ENCODE measurements around the gene CFAP68.

The CFAP68 gene

GRCh38 chr11:111909378-111909777, 30.0 kb downstream of the CFAP68 start:
- Histone ChIP-seq H3K9ac (ENCODE audit: low read length) (peak overlapping the region; percentile 83), H3K27me3 (ENCODE audit: control insufficient read depth in 1 of 2, insufficient read depth in 2 of 2, low read length in 2 of 2) (no peaks in the 10 kb centered on the region), H3K36me3 (ENCODE audit: insufficient read depth, low read length) (peaks cover 27% of the 10 kb centered on the region), H3K27ac (ENCODE audit: low read depth, low read length) (peak overlapping the region; percentile 95), H3K4me1 (ENCODE audit: insufficient read depth, low read length) (peaks cover 29% of the 10 kb centered on the region), H3K4me3 (ENCODE audit: low read depth in 1 of 2, low read length in 2 of 2) (peak overlapping the region; percentile 3 to 74), H3K9me3 (ENCODE audit: low read length) (no peaks in the 10 kb centered on the region)

GRCh38 chr11:111910676-111911562, 31.6 kb downstream of the CFAP68 start:
- H3K4me1 ChIP-seq (ENCODE audit: insufficient read depth, low read length) = peaks cover 33% of the 10 kb centered on the region
- H3K27me3 ChIP-seq (ENCODE audit: control insufficient read depth in 1 of 2, insufficient read depth in 2 of 2, low read length in 2 of 2) = no peaks in the 10 kb centered on the region
- peak overlapping the region; percentile 74 to 75 for H3K4me3 ChIP-seq (ENCODE audit: low read depth in 1 of 2, low read length in 2 of 2)
- H3K9me3 ChIP-seq (ENCODE audit: low read length) = no peaks in the 10 kb centered on the region
- peak overlapping the region; percentile 83 for H3K9ac ChIP-seq (ENCODE audit: low read length)
- peak overlapping the region; percentile 95 for H3K27ac ChIP-seq (ENCODE audit: low read depth, low read length)
- peaks cover 27% of the 10 kb centered on the region for H3K36me3 ChIP-seq (ENCODE audit: insufficient read depth, low read length)

- Histone ChIP-seq H3K27me3 (ENCODE audit: control insufficient read depth in 1 of 2, insufficient read depth in 2 of 2, low read length in 2 of 2) (no peaks in the 10 kb centered on the region), H3K27ac (ENCODE audit: low read depth, low read length) (peak within 1 kb of the TSS; percentile 95)
These were observed 32.4 kb downstream of the CFAP68 start, which contains the start of gene CRYAB for GRCh38 chr11:111911563-111912401. Gene CRYAB, minus strand, starts transcription at chr11:111911770. Its CDS starts 46 bp downstream, at chr11:111911724.

GRCh38 chr11:111912535-111912934, 33.2 kb downstream of the CFAP68 start, which contains the start of gene HSPB2:
Gene HSPB2, plus strand, starts transcription at chr11:111912734. Its CDS starts 96 bp downstream, at chr11:111912830.
- Histone ChIP-seq H3K9ac (ENCODE audit: low read length) (peak within 1 kb of the TSS; percentile 83), H3K4me1 (ENCODE audit: insufficient read depth, low read length) (peaks cover 33% of the 10 kb centered on the region)

More at GRCh38 chr11:111911563-111912401, 32.4 kb downstream of the CFAP68 start, which contains the start of gene CRYAB:
- H3K9ac ChIP-seq (ENCODE audit: low read length) = peak within 1 kb of the TSS; percentile 83
- H3K4me1 ChIP-seq (ENCODE audit: insufficient read depth, low read length) = peaks cover 33% of the 10 kb centered on the region
- peaks cover 27% of the 10 kb centered on the region for H3K36me3 ChIP-seq (ENCODE audit: insufficient read depth, low read length)
- no peaks in the 10 kb centered on the region for H3K9me3 ChIP-seq (ENCODE audit: low read length)
- H3K4me3 ChIP-seq (ENCODE audit: low read depth in 1 of 2, low read length in 2 of 2) = peak within 1 kb of the TSS; percentile 74 to 75

GRCh38 chr11:111913031-111913861, 33.9 kb downstream of the CFAP68 start:
- H3K4me3 ChIP-seq (ENCODE audit: low read depth in 1 of 2, low read length in 2 of 2) = peak overlapping the region; percentile 43 to 66
- H3K27me3 ChIP-seq (ENCODE audit: control insufficient read depth in 1 of 2, insufficient read depth in 2 of 2, low read length in 2 of 2) = no peaks in the 10 kb centered on the region
- peaks cover 33% of the 10 kb centered on the region for H3K4me1 ChIP-seq (ENCODE audit: insufficient read depth, low read length)
- H3K9me3 ChIP-seq (ENCODE audit: low read length) = no peaks in the 10 kb centered on the region
- H3K9ac ChIP-seq (ENCODE audit: low read length) = peak overlapping the region; percentile 77
- H3K27ac ChIP-seq (ENCODE audit: low read depth, low read length) = peak overlapping the region; percentile 83
- peaks cover 20% of the 10 kb centered on the region for H3K36me3 ChIP-seq (ENCODE audit: insufficient read depth, low read length)

More at GRCh38 chr11:111912535-111912934, 33.2 kb downstream of the CFAP68 start, which contains the start of gene HSPB2:
- H3K4me3 ChIP-seq (ENCODE audit: low read depth in 1 of 2, low read length in 2 of 2) = peak within 1 kb of the TSS; percentile 74 to 75
- H3K27me3 ChIP-seq (ENCODE audit: control insufficient read depth in 1 of 2, insufficient read depth in 2 of 2, low read length in 2 of 2) = no peaks in the 10 kb centered on the region
- no peaks in the 10 kb centered on the region for H3K9me3 ChIP-seq (ENCODE audit: low read length)
- H3K27ac ChIP-seq (ENCODE audit: low read depth, low read length) = peak within 1 kb of the TSS; percentile 95
- peaks cover 27% of the 10 kb centered on the region for H3K36me3 ChIP-seq (ENCODE audit: insufficient read depth, low read length)

- Histone ChIP-seq H3K27me3 (ENCODE audit: control insufficient read depth in 1 of 2, insufficient read depth in 2 of 2, low read length in 2 of 2) (no peaks in the 10 kb centered on the region), H3K4me1 (ENCODE audit: insufficient read depth, low read length) (peaks cover 32% of the 10 kb centered on the region), H3K9me3 (ENCODE audit: low read length) (no peaks in the 10 kb centered on the region), H3K27ac (ENCODE audit: low read depth, low read length) (peak overlapping the region; percentile 83), H3K4me3 (ENCODE audit: low read depth in 1 of 2, low read length in 2 of 2) (peak overlapping the region; percentile 43 to 66), H3K36me3 (ENCODE audit: insufficient read depth, low read length) (peaks cover 12% of the 10 kb centered on the region), H3K9ac (ENCODE audit: low read length) (peak overlapping the region; percentile 77)
These were observed 34.7 kb downstream of the CFAP68 start for GRCh38 chr11:111913997-111914396.

- Histone ChIP-seq H3K27me3 (ENCODE audit: control insufficient read depth in 1 of 2, insufficient read depth in 2 of 2, low read length in 2 of 2) (no peaks in the 10 kb centered on the region), H3K4me1 (ENCODE audit: insufficient read depth, low read length) (peaks cover 17% of the 10 kb centered on the region), H3K36me3 (ENCODE audit: insufficient read depth, low read length) (no peaks in the 10 kb centered on the region), H3K9me3 (ENCODE audit: low read length) (no peaks in the 10 kb centered on the region), H3K9ac (ENCODE audit: low read length) (no peak overlapping the region), H3K4me3 (ENCODE audit: low read depth in 1 of 2, low read length in 2 of 2) (no peak overlapping the region), H3K27ac (ENCODE audit: low read depth, low read length) (no peak overlapping the region)
These were observed 37.4 kb downstream of the CFAP68 start for GRCh38 chr11:111916768-111917167.

GRCh38 chr11:111917312-111917711, 38.0 kb downstream of the CFAP68 start:
- no peaks in the 10 kb centered on the region for H3K36me3 ChIP-seq (ENCODE audit: insufficient read depth, low read length)
- H3K27me3 ChIP-seq (ENCODE audit: control insufficient read depth in 1 of 2, insufficient read depth in 2 of 2, low read length in 2 of 2) = no peaks in the 10 kb centered on the region
- H3K9ac ChIP-seq (ENCODE audit: low read length) = no peak overlapping the region
- H3K4me1 ChIP-seq (ENCODE audit: insufficient read depth, low read length) = peaks cover 17% of the 10 kb centered on the region
- no peak overlapping the region for H3K4me3 ChIP-seq (ENCODE audit: low read depth in 1 of 2, low read length in 2 of 2)
- no peak overlapping the region for H3K27ac ChIP-seq (ENCODE audit: low read depth, low read length)
- no peaks in the 10 kb centered on the region for H3K9me3 ChIP-seq (ENCODE audit: low read length)

- no peaks in the 10 kb centered on the region for H3K36me3 ChIP-seq (ENCODE audit: insufficient read depth, low read length)
These were observed 38.4 kb downstream of the CFAP68 start for GRCh38 chr11:111917788-111918187.

GRCh38 chr11:111918390-111919256, 39.3 kb downstream of the CFAP68 start, which contains the start of gene C11orf52:
Gene C11orf52, plus strand, starts transcription at chr11:111918913. Its CDS starts 60 bp downstream, at chr11:111918973.
- no peaks in the 10 kb centered on the region for H3K27me3 ChIP-seq (ENCODE audit: control insufficient read depth in 1 of 2, insufficient read depth in 2 of 2, low read length in 2 of 2)
- no peak within 1 kb of the TSS for H3K9ac ChIP-seq (ENCODE audit: low read length)
- no peak within 1 kb of the TSS for H3K27ac ChIP-seq (ENCODE audit: low read depth, low read length)
- no peak within 1 kb of the TSS for H3K4me3 ChIP-seq (ENCODE audit: low read depth in 1 of 2, low read length in 2 of 2)
- H3K9me3 ChIP-seq (ENCODE audit: low read length) = no peaks in the 10 kb centered on the region
- H3K36me3 ChIP-seq (ENCODE audit: insufficient read depth, low read length) = no peaks in the 10 kb centered on the region
- peaks cover 25% of the 10 kb centered on the region for H3K4me1 ChIP-seq (ENCODE audit: insufficient read depth, low read length)

More at GRCh38 chr11:111917788-111918187, 38.4 kb downstream of the CFAP68 start:
- Histone ChIP-seq H3K4me3 (ENCODE audit: low read depth in 1 of 2, low read length in 2 of 2) (no peak overlapping the region), H3K4me1 (ENCODE audit: insufficient read depth, low read length) (peaks cover 22% of the 10 kb centered on the region), H3K27me3 (ENCODE audit: control insufficient read depth in 1 of 2, insufficient read depth in 2 of 2, low read length in 2 of 2) (no peaks in the 10 kb centered on the region), H3K27ac (ENCODE audit: low read depth, low read length) (no peak overlapping the region), H3K9me3 (ENCODE audit: low read length) (no peaks in the 10 kb centered on the region), H3K9ac (ENCODE audit: low read length) (no peak overlapping the region)
